Measurements from ENCODE around the gene DEPP1. TPM values are rescaled to one million over a fixed set of nuclear protein-coding genes. Genes with fewer than 3 reads are reported as not detected.

The DEPP1 gene
- total RNA-seq, 2 donors from 2014 or later, result 27.2 to 144 TPM

GRCh38 chr10:44955413-44956070 is 23.1 kb downstream of the DEPP1 start:
- Histone ChIP-seq H3K36me3 (no peaks in the 10 kb centered on the region), H3K27ac (no peak overlapping the region), H3K4me1 (replicated peaks) (peaks cover 4% of the 10 kb centered on the region), H3K9me3 (no peaks in the 10 kb centered on the region), H3K27me3 (replicated peaks; ENCODE audit: insufficient read depth) (no peaks in the 10 kb centered on the region), H3K4me3 (no peak overlapping the region)
- intact Hi-C loops (cut with DNase I), result loop anchor here (5.0 to 10.0 kb wide), 2 partner anchors 47 to 571 kb away; partner anchors contain the start of genes CXCL12 and ZNF22
- no peak for DNase-seq (ENCODE audit: low spot score)
- 81% methylated on average over 8 of the region's 8 CpGs for WGBS
- TF ChIP-seq POLR2A (IDR thresholded peaks at IDR 0.05), result no peak
- no peak for TF ChIP-seq POLR2AphosphoS5 (IDR thresholded peaks at IDR 0.05)

- intact Hi-C loops (cut with DNase I), result loop anchor here (5.0 to 10.0 kb wide), 2 partner anchors 47 to 570 kb away; partner anchors contain the start of genes CXCL12 and ZNF22
- H3K27me3 ChIP-seq (replicated peaks; ENCODE audit: insufficient read depth), result no peaks in the 10 kb centered on the region
- TF ChIP-seq POLR2A (IDR thresholded peaks at IDR 0.05), result no peak
- no peak for TF ChIP-seq CTCF (IDR thresholded peaks at IDR 0.05)
- no peak for TF ChIP-seq POLR2AphosphoS5 (IDR thresholded peaks at IDR 0.05)
- H3K36me3 ChIP-seq, result no peaks in the 10 kb centered on the region
- H3K4me1 ChIP-seq (replicated peaks), result peaks cover 2% of the 10 kb centered on the region
- no peak overlapping the region for H3K27ac ChIP-seq
- DNase-seq (ENCODE audit: low spot score), result no peak
- H3K9me3 ChIP-seq, result no peaks in the 10 kb centered on the region
- H3K4me3 ChIP-seq, result no peak overlapping the region
Measured at GRCh38 chr10:44954962-44955361, 23.6 kb downstream of the DEPP1 start.

- no peak overlapping the region for H3K4me3 ChIP-seq
- TF ChIP-seq POLR2AphosphoS5 (IDR thresholded peaks at IDR 0.05) (no peak), POLR2A (IDR thresholded peaks at IDR 0.05) (no peak), CTCF (IDR thresholded peaks at IDR 0.05) (no peak)
- no peaks in the 10 kb centered on the region for H3K9me3 ChIP-seq
- intact Hi-C loops (cut with DNase I), result loop anchor here (10.0 kb wide), 1 partner anchor 569 kb away; the partner anchor contains the start of gene CXCL12
- H3K27me3 ChIP-seq (replicated peaks; ENCODE audit: insufficient read depth), result no peaks in the 10 kb centered on the region
- no peaks in the 10 kb centered on the region for H3K36me3 ChIP-seq
- no peaks in the 10 kb centered on the region for H3K4me1 ChIP-seq (replicated peaks)
- no peak for DNase-seq (ENCODE audit: low spot score)
- no peak overlapping the region for H3K27ac ChIP-seq
Measured at GRCh38 chr10:44954042-44954441, 24.6 kb downstream of the DEPP1 start.

GRCh38 chr10:44952779-44953231 is 25.8 kb downstream of the DEPP1 start:
- no peak for TF ChIP-seq POLR2A (IDR thresholded peaks at IDR 0.05)
- no peak for TF ChIP-seq CTCF (IDR thresholded peaks at IDR 0.05)
- TF ChIP-seq POLR2AphosphoS5 (IDR thresholded peaks at IDR 0.05), result no peak
- no peak overlapping the region for H3K27ac ChIP-seq
- H3K9me3 ChIP-seq, result no peaks in the 10 kb centered on the region
- 58% methylated on average over 2 of the region's 2 CpGs for WGBS
- no peaks in the 10 kb centered on the region for H3K36me3 ChIP-seq
- no peaks in the 10 kb centered on the region for H3K27me3 ChIP-seq (replicated peaks; ENCODE audit: insufficient read depth)
- no peak overlapping the region for H3K4me3 ChIP-seq
- intact Hi-C loops (cut with DNase I), result loop anchor here (10.0 kb wide), 1 partner anchor 568 kb away; the partner anchor contains the start of gene CXCL12
- H3K4me1 ChIP-seq (replicated peaks), result no peaks in the 10 kb centered on the region
- no peak for DNase-seq (ENCODE audit: low spot score)

- intact Hi-C loops (cut with DNase I), result loop anchor here (10.0 kb wide), 1 partner anchor 567 kb away; the partner anchor contains the start of gene CXCL12
- no peak for DNase-seq (ENCODE audit: low spot score)
- Histone ChIP-seq H3K36me3 (no peaks in the 10 kb centered on the region), H3K9me3 (no peaks in the 10 kb centered on the region), H3K4me1 (replicated peaks) (no peaks in the 10 kb centered on the region), H3K27ac (no peak overlapping the region), H3K27me3 (replicated peaks; ENCODE audit: insufficient read depth) (no peaks in the 10 kb centered on the region), H3K4me3 (no peak overlapping the region)
- WGBS, result 90% methylated on average over 7 of the region's 7 CpGs
- TF ChIP-seq CTCF (IDR thresholded peaks at IDR 0.05), result no peak
- TF ChIP-seq POLR2A (IDR thresholded peaks at IDR 0.05), result no peak
- TF ChIP-seq POLR2AphosphoS5 (IDR thresholded peaks at IDR 0.05), result no peak
Measured at GRCh38 chr10:44951576-44952226, 26.9 kb downstream of the DEPP1 start.

Data from prostate gland (tissue), 2 donors.